GM19467 (cell line): Measurements from ENCODE around the gene FBXL12.
A peak's percentile ranks its signal among the peaks of the same experiment; 100 is the strongest.
"Not testable (repeated sequence)": the region's sequence is repeated elsewhere in the genome, so short reads cannot be mapped to it uniquely, and the experiment has no call there.

ENCODE experiments used
- ATAC-seq: cut with Tn5 transposase; IDR thresholded peaks from one replicate; pipeline ENCODE4 v1.9.1; 2021; ENCODE audit warnings: mild to moderate bottlenecking, moderate library complexity; ENCODE audit not compliant: unreplicated experiment

The FBXL12 gene, protein sequence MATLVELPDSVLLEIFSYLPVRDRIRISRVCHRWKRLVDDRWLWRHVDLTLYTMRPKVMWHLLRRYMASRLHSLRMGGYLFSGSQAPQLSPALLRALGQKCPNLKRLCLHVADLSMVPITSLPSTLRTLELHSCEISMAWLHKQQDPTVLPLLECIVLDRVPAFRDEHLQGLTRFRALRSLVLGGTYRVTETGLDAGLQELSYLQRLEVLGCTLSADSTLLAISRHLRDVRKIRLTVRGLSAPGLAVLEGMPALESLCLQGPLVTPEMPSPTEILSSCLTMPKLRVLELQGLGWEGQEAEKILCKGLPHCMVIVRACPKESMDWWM

DNA sequence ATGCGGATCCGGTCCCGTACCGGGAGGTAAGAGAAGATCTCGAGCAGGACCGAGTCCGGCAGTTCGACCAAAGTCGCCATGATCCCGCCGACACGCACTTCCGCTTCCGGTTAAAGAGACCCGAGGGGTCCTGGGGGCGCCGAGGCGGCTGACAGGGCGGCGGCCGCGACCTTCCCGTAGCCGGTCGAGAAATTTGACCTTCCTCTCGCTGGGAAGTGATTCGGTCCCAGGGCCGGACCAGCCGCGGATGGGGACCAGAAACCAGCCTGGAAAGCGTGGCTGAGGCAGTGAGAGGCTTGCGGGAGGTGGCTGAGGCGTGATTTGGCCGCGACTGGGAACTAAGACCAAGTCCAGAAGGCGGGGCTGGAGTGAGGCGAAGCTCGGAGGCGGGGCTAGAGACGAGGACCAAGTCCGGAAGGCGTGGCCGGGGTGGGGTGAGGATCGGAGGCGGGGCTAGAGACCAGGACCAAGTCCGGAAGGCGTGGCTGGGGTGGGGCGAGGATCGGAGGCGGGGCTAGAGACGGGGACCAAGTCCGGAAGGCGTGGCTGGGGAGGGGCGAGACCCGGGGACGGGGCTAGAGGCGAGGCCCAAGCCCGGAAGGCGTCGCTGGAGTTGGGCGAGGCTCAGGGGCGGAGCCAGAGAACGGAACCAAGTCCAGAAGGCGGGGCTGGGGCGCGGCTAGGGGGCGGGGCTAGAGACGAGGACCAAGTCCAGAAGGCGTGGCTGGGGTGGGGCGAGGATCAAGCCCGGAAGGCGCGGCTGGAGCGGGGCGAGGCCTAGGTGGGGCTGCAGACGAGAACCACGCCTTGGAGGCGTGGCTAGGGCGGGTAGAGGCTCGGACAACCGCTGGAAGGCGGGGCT lies at the start of gene FBXL12:
FBXL12 (minus strand) TSS at position 346 of the 862 bp plus-strand sequence; CDS start at position 80, 266 bp downstream.
- ATAC-seq: peak; percentile 89

DNA sequence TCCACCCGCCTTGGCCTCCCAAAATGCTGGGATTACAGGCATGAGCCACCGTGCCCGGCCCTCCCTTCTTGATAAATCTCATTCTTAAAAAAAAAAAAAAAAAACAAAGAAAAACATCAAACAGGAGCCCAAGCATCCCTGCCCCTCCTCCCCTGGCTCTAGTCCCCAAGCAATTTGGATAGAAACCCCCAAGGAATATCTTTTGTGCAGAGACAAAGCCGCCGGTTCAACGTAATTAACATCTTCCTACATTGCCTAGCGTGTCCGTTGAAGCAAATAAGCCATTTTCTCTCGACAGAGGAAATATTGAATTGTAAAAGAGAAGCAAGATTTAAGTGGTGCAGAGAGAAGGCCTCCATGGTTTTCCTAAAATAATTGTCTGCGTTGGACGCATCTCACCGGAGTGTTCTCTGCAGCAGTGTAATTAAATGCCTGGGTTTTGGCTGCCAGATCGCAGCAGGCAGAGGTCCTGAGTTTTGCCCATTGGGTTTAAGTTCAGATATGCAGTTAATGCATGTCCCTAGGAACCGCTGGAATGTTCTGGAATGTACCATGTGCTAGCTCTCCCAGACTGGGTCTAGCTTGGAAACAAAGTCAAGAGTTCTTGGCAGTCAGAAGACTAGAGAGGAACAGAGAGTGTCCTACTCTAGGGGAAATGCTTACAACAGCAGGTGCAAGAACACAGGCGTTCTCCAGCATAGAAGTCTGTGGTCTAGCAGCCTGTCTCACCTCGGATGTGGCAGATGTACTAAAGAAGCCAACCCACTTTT lies 47.0 kb upstream of the FBXL12 start:
- ATAC-seq: no peak

DNA sequence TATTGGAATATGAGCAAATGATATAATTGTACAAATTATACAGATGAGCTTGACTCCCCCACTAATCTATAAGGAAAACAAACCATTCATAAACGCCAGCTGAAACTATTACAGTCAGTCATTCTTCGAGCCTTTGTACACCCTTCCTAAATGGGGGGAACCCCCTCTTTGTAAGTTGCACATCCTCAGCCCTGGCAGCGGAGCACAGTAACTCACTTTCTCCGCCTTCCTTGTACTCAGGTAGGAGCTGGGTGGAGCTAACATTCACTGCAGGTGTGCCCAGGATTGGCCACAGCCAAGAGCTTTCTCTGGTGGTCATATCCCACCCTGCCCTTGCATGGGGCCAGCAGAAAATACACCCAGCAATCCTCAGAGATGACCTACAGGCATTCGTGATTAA lies 44.9 kb upstream of the FBXL12 start:
- ATAC-seq: no peak

DNA sequence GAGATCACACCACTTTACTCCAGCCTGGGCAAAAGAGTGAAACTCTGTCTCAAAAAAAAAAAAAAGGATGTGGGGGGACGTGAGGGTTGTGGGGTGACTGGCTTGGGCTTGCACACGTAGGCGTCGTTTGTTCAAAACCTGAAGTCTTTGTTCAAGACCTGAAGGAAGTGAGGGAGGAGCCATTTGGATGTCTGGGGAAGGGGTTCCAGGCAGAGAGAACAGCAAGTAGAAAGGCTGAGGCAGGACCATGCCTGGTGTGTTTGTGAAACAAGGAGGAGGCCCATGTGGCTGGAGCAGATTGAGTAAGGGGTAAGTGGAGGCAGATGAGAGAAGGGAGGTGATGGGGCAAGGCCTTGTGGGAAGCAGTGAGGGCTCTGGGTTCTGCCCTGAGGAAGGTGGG lies 44.1 kb upstream of the FBXL12 start:
- ATAC-seq: no peak

DNA sequence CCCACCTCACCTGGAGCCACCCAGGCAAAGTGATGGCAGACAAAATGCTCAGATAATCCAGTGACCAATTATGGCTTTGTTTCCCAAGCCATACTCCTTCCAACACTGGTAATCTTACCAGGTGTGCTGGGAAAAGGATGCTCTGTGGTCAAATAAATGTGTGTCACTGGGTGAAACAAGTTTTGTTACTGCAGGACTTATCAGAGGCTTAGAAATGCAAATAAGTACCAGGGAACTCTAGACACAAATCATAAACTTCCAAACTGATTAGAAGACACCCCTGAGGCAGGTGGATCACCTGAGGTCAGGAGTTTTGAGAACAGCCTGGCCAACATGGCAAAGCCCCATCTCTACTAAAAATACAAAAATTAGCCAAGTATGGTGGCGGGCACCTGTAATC lies 42.6 kb upstream of the FBXL12 start:
- ATAC-seq: no peak

DNA sequence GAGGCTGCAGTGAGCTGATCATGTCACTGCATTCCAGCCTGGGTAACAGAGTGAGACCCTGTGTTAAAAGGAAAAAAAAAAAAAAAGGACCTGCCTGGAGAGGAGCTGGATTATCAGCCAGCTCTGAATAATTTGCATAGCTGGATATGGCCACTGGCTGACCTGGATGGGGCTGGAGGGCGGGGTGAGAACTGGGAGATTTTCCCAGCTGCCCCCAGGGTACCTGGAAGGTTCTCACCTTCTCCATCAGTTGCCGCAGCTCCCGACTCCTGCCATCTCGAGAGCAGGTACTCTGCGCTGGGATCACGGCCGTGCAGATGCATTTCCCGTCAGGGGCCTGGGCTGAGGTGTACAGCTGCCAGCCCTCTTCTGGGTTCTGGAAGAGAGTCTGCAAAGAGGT lies 41.5 kb upstream of the FBXL12 start:
- no peak for ATAC-seq

DNA sequence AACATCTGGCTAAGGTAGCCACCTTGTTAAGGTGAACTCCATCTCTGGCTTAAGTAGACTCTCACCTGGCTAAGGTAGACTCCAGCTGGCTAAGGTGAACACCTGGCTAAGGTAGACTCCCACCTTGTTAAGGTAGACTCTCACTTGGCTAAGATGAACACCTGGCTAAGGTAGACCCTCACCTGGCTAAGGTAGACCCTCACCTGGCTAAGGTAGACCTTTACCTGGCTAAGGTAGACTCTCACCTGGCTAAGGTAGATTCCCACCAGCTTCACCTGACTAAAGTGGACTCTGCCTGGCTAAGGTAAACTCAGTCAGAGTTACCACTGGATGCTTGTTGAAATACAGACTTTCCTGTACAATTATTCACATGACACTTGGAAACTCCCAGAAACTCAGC lies 39.9 kb upstream of the FBXL12 start:
- no peak for ATAC-seq

DNA sequence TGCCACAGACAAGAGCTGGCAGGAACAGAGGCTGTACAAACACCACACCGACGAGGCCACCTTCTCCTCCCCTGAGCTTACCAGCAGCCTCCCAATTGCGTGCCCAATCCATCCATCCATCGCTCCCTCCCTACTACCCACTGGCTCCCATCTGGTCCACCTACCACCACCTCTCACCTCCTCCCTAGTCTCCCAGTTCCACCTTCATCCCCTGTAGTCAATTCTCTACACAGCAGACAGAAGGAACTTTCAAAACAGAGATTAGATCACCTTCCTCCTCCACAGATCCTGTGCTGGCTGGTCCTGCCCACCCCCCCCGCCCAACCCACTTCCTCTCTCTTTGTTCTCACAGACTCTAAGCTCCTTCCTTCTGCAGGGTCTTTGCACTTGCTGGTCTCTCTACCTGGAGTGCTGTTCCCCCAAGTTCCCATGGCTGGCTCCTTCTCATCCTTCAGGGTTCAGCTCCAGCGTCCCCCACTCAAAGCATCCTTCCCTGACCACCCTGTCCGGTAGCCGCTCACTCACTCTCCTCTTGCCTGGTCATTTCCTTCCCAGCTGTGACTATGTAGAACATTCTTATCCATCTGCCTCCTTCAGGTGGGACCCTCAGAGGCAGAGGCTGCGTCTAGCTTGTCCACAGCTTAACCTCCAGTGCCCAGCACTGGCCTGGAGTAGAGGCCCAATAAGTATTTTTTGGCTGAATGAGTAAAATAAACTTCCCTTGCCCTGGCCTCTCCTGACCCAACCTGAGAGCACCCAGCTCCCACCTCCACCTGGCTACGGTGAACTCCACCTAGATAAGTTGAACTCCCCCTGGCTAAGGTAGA lies 39.3 kb upstream of the FBXL12 start:
- ATAC-seq: no peak

DNA sequence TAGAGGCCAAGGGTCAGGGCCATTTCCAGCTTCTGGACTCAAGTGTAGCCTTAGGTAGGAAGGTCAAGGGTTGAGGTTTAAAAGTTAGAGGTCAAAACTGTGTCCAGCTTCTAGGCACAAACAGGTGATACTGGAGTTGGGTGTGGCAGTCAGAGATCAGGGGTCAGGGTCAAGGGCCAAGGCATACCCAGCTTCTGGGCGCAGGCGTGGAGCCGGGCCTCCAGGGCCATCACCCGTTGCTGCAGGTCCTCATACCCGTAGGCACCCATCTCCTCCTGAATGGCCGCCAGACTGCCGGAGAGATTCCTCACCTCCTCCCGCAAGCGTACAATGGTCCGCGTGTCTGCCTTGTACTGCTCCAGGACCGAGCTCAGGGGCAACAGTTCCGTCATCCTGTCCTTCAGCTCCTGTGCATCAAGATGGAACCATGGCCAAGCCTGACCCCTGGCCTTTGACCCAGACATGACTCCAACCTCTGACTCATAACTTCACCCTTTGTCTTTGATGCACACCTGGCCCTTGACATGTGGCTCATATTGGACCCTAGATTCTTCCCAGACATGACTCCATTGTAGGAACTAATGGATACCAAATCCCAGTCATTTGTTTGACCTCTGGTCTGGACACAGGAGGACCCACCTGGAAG lies 38.3 kb upstream of the FBXL12 start:
- ATAC-seq: no peak

DNA sequence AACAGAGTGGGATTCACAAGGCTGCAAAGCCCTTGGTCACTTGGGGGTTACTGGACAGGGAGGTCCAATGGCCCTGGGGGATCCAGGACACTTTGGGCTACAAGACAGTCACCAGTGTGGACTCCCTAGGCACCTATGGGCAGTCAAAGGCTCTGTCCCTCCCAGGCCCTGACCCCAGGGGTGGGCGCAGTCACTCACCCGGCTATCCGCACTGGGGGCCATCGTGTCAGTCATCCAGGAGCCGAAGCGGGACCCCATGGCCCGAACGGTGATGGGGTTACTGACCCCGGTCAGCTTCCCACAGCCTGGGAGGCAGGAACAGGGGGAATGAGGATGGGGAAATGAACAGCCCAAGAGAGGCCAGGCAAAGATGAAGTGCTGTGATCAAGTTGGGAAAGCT lies 37.7 kb upstream of the FBXL12 start:
- no peak for ATAC-seq

DNA sequence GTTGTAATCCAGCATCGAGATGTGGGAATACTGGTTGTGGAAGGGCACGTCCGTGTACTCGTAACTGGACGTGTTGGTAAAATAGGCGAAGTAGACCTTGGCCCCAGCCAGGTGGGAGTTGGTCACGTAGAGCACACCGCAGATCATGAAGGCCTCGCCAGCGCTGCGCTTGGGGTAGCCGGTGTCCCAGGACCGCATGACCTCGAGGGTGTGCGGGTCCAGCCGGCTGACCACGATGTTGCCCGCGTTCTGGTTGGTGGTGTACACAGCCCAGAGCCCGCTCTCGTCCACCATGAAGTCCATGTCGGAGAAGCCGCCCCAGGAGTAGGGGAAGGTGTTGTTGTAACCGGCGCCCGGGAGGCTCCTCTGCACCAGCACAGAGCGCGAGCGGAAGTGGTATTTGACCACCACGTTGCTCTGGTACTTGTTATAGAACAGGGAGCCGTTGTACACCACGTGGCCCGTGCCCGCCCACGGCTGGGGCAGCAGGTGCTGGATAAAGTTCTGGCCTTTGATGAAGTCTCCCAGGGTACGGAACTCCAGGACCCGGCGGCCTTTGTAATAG lies 35.5 kb upstream of the FBXL12 start:
- no peak for ATAC-seq

DNA sequence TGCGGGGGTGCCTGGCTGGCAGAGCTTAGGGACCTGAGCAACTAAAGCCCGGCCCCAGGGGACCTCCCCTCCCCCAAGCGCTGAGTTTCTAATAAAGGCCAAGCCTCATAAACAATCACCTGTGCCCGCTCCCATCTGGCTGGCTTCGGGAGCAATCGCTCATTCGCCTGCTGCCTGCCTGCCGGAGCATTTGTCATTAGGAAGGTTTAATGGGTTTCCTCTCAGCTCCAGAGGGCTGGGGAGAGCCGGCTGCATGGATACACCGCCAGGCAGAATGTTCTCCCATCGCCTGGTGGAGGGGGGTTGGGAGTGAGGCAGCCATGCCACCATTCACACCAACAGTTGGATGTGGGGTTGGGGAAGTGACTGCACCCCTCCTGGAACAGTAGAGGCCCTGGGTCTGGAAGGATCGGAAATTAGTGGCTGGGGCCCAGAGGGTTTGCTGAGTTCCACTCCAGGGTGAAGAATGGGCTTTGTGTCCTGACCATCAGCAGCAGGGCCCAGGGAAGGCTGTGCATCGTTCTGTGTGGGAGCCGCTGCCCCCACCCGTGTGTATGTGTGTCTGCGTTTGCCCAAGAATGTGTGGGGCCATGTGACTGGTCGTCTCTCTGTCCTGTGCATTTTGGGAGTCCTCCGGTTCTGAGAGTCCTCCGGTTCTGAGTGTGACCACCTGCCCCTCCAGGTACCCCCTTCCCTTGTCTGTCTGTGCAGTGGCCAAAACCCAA lies 31.5 kb upstream of the FBXL12 start:
- ATAC-seq: no peak

DNA sequence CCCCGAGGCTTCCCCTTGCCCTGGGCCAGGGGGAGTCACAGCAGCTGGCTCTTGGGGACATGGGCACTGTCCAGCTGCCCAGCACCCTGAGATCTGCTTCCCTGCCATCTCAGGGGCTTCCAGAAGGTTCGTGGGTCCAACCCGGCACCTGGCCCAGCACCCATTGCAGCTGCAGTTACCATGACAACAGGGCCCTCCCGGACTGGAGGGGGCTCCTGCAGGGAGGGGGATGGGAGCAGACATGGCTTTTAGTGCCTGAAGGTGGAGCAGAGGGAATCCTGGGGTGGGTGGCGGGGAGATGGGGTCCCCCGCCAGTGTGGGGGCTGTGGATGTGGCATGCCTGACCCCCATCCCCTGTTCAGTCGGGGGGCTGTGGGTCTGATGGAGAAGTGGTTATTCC lies 30.9 kb upstream of the FBXL12 start:
- no peak for ATAC-seq

DNA sequence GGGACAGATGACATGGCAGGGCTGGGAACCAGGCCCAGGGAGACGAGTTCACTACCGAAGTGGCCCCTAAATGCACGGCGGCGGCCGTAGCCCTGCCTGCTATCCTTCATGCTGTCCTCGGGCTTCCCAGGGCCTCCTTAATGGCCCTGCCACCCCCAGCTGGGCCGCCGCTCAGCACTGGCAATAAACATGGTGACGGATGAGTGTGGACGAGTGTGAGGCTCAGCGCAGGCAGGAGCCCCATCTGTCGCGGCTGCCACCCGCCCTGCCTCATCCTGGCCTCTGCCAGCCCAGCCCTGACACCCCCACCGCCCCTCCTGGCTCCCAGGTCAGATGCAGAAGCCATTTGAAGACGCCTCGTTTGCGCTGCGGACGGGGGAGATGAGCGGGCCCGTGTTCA lies 29.9 kb upstream of the FBXL12 start:
- ATAC-seq: no peak

DNA sequence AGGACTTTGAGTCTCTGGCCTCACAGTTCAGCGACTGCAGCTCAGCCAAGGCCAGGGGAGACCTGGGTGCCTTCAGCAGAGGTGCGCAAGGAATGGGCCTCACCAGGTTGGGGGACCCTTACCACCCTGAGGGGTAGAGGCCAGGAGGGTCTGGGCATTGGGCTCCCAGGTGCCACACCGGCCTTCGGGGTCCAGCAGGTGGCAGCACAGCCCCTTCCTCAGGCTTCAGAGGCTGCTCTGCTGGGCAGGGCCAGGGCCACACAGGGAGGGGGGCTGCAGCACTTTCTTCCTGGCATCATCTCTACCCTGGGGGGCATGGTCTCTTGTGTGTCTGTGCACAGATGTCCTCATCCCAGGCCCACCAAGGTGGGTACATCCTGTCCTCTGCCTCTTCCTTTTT lies 29.2 kb upstream of the FBXL12 start:
- ATAC-seq: no peak

DNA sequence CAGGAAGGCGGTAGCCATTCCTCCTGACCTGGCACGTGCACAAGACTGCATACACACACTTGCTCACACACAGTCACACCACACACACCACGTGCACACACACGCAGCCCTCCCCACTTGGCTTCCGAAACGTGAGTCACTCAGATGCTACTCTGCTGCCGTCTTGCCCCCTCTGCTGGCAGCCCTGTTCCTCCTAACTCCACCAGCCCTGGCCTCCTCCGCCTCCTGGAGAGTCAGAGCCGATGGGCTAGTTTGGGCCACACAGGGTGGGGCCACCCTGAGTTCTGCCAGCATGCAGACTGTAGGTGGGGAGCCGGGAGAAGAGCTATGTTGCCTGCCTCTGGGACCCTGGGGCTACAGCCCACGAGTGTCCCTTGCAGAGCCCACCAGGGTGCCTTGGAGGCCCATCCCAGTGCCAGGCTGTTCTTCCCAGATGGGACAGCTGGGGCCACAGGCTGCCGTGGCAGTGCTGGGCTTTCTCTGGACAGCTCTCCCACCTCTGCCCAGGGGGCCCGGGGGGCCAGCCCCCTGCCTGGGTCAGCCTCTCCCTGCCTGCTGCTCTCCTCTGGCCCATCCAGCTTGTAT lies 28.3 kb upstream of the FBXL12 start:
- no peak for ATAC-seq

DNA sequence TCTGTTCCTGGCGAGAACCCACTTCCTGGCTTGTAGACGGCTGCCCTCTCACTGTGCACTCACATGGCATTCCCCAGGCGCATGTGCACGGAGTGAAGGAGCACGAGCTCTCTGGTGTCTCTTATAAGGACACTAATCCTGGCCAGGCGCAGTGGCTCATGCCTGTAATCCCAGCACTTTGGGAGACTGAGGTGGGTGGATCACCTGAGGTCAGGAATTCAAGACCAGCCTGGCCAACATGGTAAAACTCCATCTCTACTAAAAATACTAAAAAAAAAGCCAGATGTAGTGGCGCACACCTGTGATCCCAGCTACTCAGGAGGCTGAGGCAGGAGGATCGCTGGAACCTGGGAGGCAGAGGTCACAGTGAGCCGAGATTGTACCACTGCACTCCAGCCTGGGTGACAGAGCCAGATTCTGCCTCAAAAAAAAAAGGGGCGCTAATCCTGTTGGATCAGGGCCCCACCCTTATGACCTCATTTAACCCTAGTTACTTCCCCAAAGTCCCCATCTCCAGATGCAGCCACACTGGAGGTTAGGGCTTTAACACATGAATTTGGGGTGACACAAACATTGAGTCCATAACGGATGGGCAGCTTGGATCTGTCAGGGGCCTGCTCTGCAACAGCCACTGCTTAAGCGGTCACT lies 24.9 kb upstream of the FBXL12 start:
- ATAC-seq: not testable (repeated sequence)
